B cell (primary cell): Measurements from ENCODE around the gene TNFRSF25. TPM values are rescaled to one million over a fixed set of nuclear protein-coding genes. Genes with fewer than 3 reads are reported as not detected.

ENCODE experiments used
- ATAC-seq: fragments of 200-7000 bp; cut with Tn5 transposase; one replicate; pipeline ENCODE4 v1.10.0; 2021; ENCODE audit warnings: low read depth, mild to moderate bottlenecking, moderate number of reproducible peaks, moderate library complexity
- CTCF ChIA-PET: fragments of 350-600 bp; sonication (Branson Sonifier 250); formaldehyde crosslinking; loops from one replicate; lab custom pipeline; 2021; ENCODE audit warnings: antibody characterized with exemption, inconsistent platforms; lab: Charles Lee
- POLR2A ChIA-PET: fragments of 350-600 bp; sonication (Branson Sonifier 250); formaldehyde crosslinking; loops from one replicate; lab custom pipeline; 2021; ENCODE audit warnings: antibody characterized with exemption; lab: Charles Lee
- DNase-seq: peaks from one replicate; pipeline ENCODE4 v3.0.0; 2013
- H2AFZ ChIP-seq: 2 replicates; pipeline ENCODE4 v1.6.1; 2012; ENCODE audit warnings: mild to moderate bottlenecking, low read depth, low read length; ENCODE audit not compliant: insufficient read depth, poor library complexity, severe bottlenecking
- H3K27ac ChIP-seq, 2 donors: 1 replicate in 1 of 2; 2 replicates in 1 of 2; pipeline ENCODE4 v1.5.1; 2012 to 2013; ENCODE audit warnings: low read length in 2 of 2, mild to moderate bottlenecking in 2 of 2, moderate library complexity in 1 of 2
- H3K27me3 ChIP-seq, 4 experiments: fragments of 200-600 bp in 1 of 4; sonication (generic) in 1 of 4; replicated peaks in 1 of 4; 1 replicate in 2 of 4; 2 replicates in 2 of 4; pipeline versions ENCODE4 v1.6.1 to v1.7.0; 2013 to 2016; ENCODE audit warnings: low read length in 3 of 4, mild to moderate bottlenecking in 2 of 4, mixed read lengths in 1 of 4, moderate library complexity in 1 of 4; ENCODE audit not compliant: insufficient read depth in 4 of 4, control insufficient read depth in 3 of 4; ENCODE audit errors: control extremely low read depth in 1 of 4
- H3K36me3 ChIP-seq, 2 experiments: replicated peaks in 1 of 2; 1 replicate in 1 of 2; 2 replicates in 1 of 2; pipeline versions ENCODE4 v1.6.1 to v1.7.1; 2013; ENCODE audit warnings: low read length in 1 of 2; ENCODE audit not compliant: insufficient read depth in 2 of 2, control insufficient read depth in 1 of 2; ENCODE audit errors: control extremely low read depth in 1 of 2, extremely low read depth in 1 of 2
- H3K4me1 ChIP-seq, 2 donors: fragments of 200-600 bp in 1 of 2; sonication (generic) in 1 of 2; 1 replicate in 1 of 2; 2 replicates in 1 of 2; pipeline versions ENCODE4 v1.5.1 to v1.6.1; 2013 to 2017; ENCODE audit warnings: low read length in 2 of 2; ENCODE audit not compliant: control insufficient read depth in 2 of 2, insufficient read depth in 2 of 2
- H3K4me2 ChIP-seq: replicated peaks from 2 replicates; pipeline ENCODE3; 2012; ENCODE audit warnings: mild to moderate bottlenecking, low read depth, low read length; ENCODE audit not compliant: poor library complexity, severe bottlenecking
- H3K4me3 ChIP-seq, 5 experiments: fragments of 200-600 bp in 1 of 5; sonication (generic) in 1 of 5; 1 replicate in 3 of 5; 2 replicates in 2 of 5; pipeline versions ENCODE4 v1.5.1 to v1.7.0; 2011 to 2016; ENCODE audit warnings: low read length in 4 of 5, mild to moderate bottlenecking in 4 of 5, low read depth in 2 of 5, control low read depth in 1 of 5, moderate library complexity in 1 of 5; ENCODE audit not compliant: insufficient read depth in 1 of 5; ENCODE audit errors: control extremely low read depth in 1 of 5, extremely low read depth in 1 of 5
- H3K79me2 ChIP-seq: fragments of 200-600 bp; sonication (generic); one replicate; pipeline ENCODE4 v1.6.0; 2016; ENCODE audit warnings: low read length; ENCODE audit not compliant: control insufficient read depth, insufficient read depth
- H3K9ac ChIP-seq: fragments of 200-600 bp; sonication (generic); 2 replicates; pipeline ENCODE4 v1.6.1; 2017; ENCODE audit warnings: mild to moderate bottlenecking, low read length, moderate library complexity
- H3K9me3 ChIP-seq, 3 donors: one replicate each; pipeline versions ENCODE4 v1.6.1 to v1.7.1; 2013; ENCODE audit warnings: low read length in 2 of 3; ENCODE audit not compliant: control insufficient read depth in 2 of 3, insufficient read depth in 1 of 3; ENCODE audit errors: control extremely low read depth in 1 of 3
- H4K20me1 ChIP-seq: 2 replicates; pipeline ENCODE4 v1.6.0; 2012; ENCODE audit warnings: mild to moderate bottlenecking, low read length; ENCODE audit not compliant: insufficient read depth, control insufficient read depth, poor library complexity, severe bottlenecking
- H3K27ac Mint-ChIP-seq: one replicate; pipeline ENCODE4 v1.8.0; 2021; ENCODE audit warnings: mixed read lengths
- H3K27me3 Mint-ChIP-seq: one replicate; pipeline ENCODE4 v1.8.0; 2021; ENCODE audit warnings: mixed read lengths
- H3K4me1 Mint-ChIP-seq: one replicate; pipeline ENCODE4 v1.8.0; 2021; ENCODE audit warnings: mixed read lengths
- H3K4me3 Mint-ChIP-seq: one replicate; pipeline ENCODE4 v1.8.0; 2021; ENCODE audit warnings: mixed read lengths
- H3K9me3 Mint-ChIP-seq: one replicate; pipeline ENCODE4 v1.8.0; 2022; ENCODE audit warnings: mixed read lengths; ENCODE audit not compliant: insufficient read depth
- EZH2 ChIP-seq: IDR thresholded peaks from 2 replicates; pipeline ENCODE4 v1.6.1; 2012; ENCODE audit warnings: borderline replicate concordance, low read depth, mild to moderate bottlenecking, moderate library complexity, low read length; ENCODE audit not compliant: insufficient read depth, poor library complexity, severe bottlenecking
- WGBS: methylation state at CpG from one replicate; pipeline ENCODE4 v1.1.5; 2013; ENCODE audit warnings: missing lambda C conversion rate; ENCODE audit not compliant: insufficient coverage; 5-methylcytosine and 5-hydroxymethylcytosine counted together
- intact Hi-C: fragments of 100-400 bp; cut with micrococcal nuclease; formaldehyde crosslinking; loops from one replicate; pipeline ENCODE4 v1.10.0; 2022
- polyA plus RNA-seq: library from polyadenylated mRNA; depleted of rRNA; stranded (reverse); fragments of >200 nt; gene quantifications from 2 replicates; pipeline ENCODE4 v1.2.3, GENCODE V29; 2012
- total RNA-seq, 2 donors: library from RNA; stranded (reverse); fragments of 120-200 nt in 1 of 2; gene quantifications; 1 replicate in 1 of 2; 2 replicates in 1 of 2; pipeline versions ENCODE4 v1.2.3 to v1.2.4, GENCODE V29; 2013 to 2022
- TF ChIP-seq, protein P1 (sequence below): fragments of 200-600 bp; IDR thresholded peaks from one replicate; pipeline ENCODE4 v1.8.0; 2022; ENCODE audit warnings: antibody characterized with exemption, mild to moderate bottlenecking

TNFRSF25 gene
- total and polyA plus RNA-seq, 2 donors (not counting 1 experiment from before 2014, with no cell fraction given), result 2.6 to 7.1 TPM

DNA sequence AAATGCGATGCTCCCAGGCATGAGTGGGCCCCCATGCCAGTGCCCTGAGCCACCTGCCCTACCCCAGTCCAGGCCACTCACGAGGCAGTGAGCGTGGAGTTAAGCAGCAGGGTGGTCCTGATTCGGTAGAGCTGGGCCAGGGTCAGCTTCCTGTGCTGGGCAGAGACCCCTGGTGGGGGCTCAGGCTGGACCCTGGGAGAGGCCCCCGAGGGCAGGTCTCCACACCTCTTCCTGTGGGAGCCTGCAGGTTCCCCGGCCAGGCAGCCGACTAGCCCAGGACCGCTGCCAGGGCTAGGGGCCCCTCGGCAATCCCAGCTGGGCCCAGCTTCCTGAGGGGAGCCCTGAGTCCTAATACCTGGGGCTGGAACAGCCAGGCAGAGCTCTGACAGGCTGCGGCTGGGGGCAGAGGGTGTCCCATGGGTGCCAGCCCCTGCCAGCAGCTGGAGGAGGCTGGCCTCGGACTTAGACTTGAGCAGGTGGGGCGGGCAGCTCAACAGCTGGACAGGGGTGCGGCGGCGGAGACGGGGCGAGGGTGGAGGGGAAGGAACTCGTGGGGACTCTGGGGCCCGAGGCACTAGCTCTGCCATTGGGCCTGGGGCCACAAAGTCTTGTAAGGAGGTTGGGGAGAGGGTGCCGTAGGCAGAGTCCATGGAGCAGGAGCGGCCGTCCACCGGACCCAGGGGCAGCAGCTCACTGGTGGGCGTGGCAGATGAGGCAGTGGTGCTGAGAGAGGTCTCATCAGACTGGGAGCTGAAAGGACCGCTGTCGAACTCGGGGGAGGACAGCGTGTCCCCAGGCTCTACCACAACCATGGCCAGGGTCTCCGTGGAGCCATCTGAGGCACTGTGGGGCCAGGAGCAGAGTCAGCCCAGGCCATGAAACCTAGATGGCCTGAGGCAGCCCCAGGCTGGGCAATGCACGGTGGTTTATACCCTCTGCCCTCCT is 2.0 kb upstream of the TNFRSF25 start:
- Histone ChIP-seq H3K4me2 (no peak overlapping the region), H3K4me3 (no peak overlapping the region), H3K27ac (no peak overlapping the region), H3K4me1 (peaks cover 0 to 8% of the 10 kb centered on the region in 2 donors), H3K9ac (no peak overlapping the region), H4K20me1 (no peaks in the 10 kb centered on the region), H3K36me3 (no peaks in the 10 kb centered on the region), H3K9me3 (peaks cover 0 to 5% (median 0%) of the 10 kb centered on the region in 3 donors), H2AFZ (no peak overlapping the region), H3K27me3 (peaks cover 0 to 23% (median 8%) of the 10 kb centered on the region in 4 experiments), H3K79me2 (no peaks in the 10 kb centered on the region)
- Mint-ChIP-seq H3K4me3 (no peak overlapping the region), H3K27ac (no peak overlapping the region), H3K4me1 (peaks cover 3% of the 10 kb centered on the region), H3K27me3 (peaks cover 19% of the 10 kb centered on the region), H3K9me3 (no peaks in the 10 kb centered on the region)
- CTCF ChIA-PET, result interaction anchor here (1.2 to 1.3 kb wide), 2 partner anchors 8 to 29 kb away, joined by 3 read pairs; no protein-coding TSS in a partner anchor
- POLR2A ChIA-PET, result no interaction called here
- ATAC-seq (no peak), DNase-seq (no peak)
- intact Hi-C loops, result no loop called here
- 92% methylated on average over 30 of the region's 30 CpGs for WGBS
- TF ChIP-seq, protein P1, sequence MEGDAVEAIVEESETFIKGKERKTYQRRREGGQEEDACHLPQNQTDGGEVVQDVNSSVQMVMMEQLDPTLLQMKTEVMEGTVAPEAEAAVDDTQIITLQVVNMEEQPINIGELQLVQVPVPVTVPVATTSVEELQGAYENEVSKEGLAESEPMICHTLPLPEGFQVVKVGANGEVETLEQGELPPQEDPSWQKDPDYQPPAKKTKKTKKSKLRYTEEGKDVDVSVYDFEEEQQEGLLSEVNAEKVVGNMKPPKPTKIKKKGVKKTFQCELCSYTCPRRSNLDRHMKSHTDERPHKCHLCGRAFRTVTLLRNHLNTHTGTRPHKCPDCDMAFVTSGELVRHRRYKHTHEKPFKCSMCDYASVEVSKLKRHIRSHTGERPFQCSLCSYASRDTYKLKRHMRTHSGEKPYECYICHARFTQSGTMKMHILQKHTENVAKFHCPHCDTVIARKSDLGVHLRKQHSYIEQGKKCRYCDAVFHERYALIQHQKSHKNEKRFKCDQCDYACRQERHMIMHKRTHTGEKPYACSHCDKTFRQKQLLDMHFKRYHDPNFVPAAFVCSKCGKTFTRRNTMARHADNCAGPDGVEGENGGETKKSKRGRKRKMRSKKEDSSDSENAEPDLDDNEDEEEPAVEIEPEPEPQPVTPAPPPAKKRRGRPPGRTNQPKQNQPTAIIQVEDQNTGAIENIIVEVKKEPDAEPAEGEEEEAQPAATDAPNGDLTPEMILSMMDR, result no peak
- no peak for TF ChIP-seq EZH2

DNA sequence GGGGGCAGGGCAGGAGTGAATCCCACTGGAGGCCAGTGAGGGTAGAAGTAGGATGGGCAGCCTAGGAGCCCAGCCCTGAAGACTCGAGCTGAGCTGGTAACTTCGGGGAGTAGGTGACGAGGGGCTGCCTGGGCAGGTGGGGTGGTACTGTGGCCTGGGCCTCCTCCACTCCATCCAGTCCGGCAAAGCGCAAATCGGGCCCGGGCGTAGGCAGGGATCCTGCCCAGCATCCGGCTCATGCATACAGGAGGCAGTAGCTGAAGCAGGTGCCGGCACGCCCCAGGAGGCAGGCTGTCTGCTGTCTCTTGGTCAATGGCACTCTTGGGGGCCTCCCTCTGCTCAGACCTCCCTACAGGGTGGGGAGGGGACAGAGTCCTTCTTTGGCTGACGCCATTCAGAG is 1.3 kb upstream of the TNFRSF25 start:
- Histone ChIP-seq H3K36me3 (no peaks in the 10 kb centered on the region), H3K4me3 (no peak overlapping the region), H3K4me1 (peaks cover 0 to 8% of the 10 kb centered on the region in 2 donors), H3K27ac (no peak overlapping the region), H4K20me1 (no peaks in the 10 kb centered on the region), H3K27me3 (peaks cover 0 to 24% (median 10%) of the 10 kb centered on the region in 4 experiments), H2AFZ (no peak overlapping the region), H3K4me2 (no peak overlapping the region), H3K79me2 (no peaks in the 10 kb centered on the region), H3K9me3 (peaks cover 0 to 5% (median 0%) of the 10 kb centered on the region in 3 donors), H3K9ac (no peak overlapping the region)
- TF ChIP-seq, protein P1, result no peak
- ChIA-PET POLR2A (no interaction called here), CTCF (interaction anchor here (1.3 kb wide), 1 partner anchor 9 kb away, joined by 3 read pairs; no protein-coding TSS in a partner anchor)
- no peak for ATAC-seq
- Mint-ChIP-seq H3K9me3 (no peaks in the 10 kb centered on the region), H3K27me3 (peaks cover 25% of the 10 kb centered on the region), H3K4me3 (no peak overlapping the region), H3K4me1 (peaks cover 5% of the 10 kb centered on the region), H3K27ac (no peak overlapping the region)
- intact Hi-C loops, result no loop called here
- 93% methylated on average over 12 of the region's 12 CpGs for WGBS
- no peak for DNase-seq
